Testis (tissue), 2 donors: ENCODE measurements around the gene DOK1.

Experiments
- POLR2A ChIP-seq: fragments of 450-650 bp; IDR thresholded peaks from one replicate; pipeline ENCODE4 v1.6.1; 2017; ENCODE audit warnings: antibody characterized with exemption, mild to moderate bottlenecking, moderate library complexity
- TF ChIP-seq, protein P1 (sequence below), 3 experiments: fragments of 450-650 bp in 2 of 3; fragments of 200-600 bp in 1 of 3; sonication (generic) in 1 of 3; IDR thresholded peaks; one replicate each; pipeline ENCODE4 v1.5.1; 2016 to 2019; ENCODE audit warnings: antibody characterized with exemption in 3 of 3, mild to moderate bottlenecking in 2 of 3, moderate library complexity in 1 of 3

DNA sequence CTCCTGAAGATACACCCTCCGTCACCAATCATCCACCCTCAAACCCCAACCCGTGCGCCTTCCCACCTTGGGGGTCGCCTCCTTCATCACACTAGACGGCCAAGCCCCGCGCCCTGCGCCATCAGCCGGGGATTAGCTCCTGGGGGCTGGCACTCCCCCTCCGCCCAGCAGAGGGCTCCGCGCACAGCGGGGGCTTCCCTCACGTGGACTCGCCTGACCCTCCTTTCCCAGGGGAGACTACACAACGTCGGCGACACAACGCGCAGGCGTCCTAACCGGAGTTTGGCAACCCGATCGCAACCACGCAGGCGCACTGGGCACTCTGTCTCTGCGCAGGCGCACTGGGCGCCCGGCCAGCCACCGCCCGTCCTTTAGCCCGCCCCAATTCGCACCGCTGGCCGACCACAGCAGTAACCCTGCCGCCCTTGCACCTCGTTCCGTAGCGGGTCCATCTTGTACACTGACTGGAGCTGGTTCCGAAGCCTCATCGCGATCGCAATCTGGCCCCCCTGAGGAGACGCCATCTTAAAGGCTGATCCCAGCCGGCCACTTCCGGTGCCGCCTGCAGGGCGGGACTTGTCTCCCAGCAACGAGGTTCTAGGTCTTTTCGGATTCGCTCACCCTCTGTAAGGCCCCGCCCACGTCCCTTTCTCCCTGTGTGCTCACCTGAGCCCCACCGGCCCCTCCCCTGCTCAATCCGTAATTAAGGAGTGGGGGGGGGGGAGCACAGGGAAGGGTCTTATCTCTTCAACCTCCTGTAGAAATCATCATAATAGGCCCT lies 47.2 kb upstream of the DOK1 start, which contains the start of gene PCGF1:
- TF ChIP-seq, protein P1, sequence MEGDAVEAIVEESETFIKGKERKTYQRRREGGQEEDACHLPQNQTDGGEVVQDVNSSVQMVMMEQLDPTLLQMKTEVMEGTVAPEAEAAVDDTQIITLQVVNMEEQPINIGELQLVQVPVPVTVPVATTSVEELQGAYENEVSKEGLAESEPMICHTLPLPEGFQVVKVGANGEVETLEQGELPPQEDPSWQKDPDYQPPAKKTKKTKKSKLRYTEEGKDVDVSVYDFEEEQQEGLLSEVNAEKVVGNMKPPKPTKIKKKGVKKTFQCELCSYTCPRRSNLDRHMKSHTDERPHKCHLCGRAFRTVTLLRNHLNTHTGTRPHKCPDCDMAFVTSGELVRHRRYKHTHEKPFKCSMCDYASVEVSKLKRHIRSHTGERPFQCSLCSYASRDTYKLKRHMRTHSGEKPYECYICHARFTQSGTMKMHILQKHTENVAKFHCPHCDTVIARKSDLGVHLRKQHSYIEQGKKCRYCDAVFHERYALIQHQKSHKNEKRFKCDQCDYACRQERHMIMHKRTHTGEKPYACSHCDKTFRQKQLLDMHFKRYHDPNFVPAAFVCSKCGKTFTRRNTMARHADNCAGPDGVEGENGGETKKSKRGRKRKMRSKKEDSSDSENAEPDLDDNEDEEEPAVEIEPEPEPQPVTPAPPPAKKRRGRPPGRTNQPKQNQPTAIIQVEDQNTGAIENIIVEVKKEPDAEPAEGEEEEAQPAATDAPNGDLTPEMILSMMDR (IDR thresholded peaks at IDR 0.05), result peak in 2 of 3 experiments; percentile 1 to 15
- no peak for TF ChIP-seq POLR2A
